Fibroblast of the aortic adventitia (primary cell): ENCODE results near the gene SYNGR3. TPM values are rescaled to one million over a fixed set of nuclear protein-coding genes. Genes with fewer than 3 reads are reported as not detected.
A peak's percentile ranks its signal among the peaks of the same experiment; 100 is the strongest.

Experiments
- DNase-seq: peaks from one replicate; pipeline ENCODE4 v3.0.0-alpha.2; 2010; ENCODE audit warnings: low read depth
- H3K4me3 ChIP-seq: 2 replicates; pipeline ENCODE4 v1.5.1; 2011; ENCODE audit warnings: low read depth, mild to moderate bottlenecking, control low read depth, low read length, moderate library complexity
- CTCF ChIP-seq: IDR thresholded peaks from 2 replicates; pipeline ENCODE4 v1.5.1; 2011; ENCODE audit warnings: mild to moderate bottlenecking, low read length, control low read depth, inconsistent platforms; ENCODE audit not compliant: insufficient read depth
- total RNA-seq: library from RNA; depleted of rRNA; stranded (reverse); fragments of >200 nt; gene quantifications from 2 replicates; pipeline ENCODE4 v1.2.3, GENCODE V29; 2012; ENCODE audit warnings: low replicate concordance

SYNGR3 gene
- total RNA-seq, 1 donor: 1.4 TPM

GRCh38 chr16:1991588-1991947 lies 1.8 kb downstream of the SYNGR3 start:
- peak overlapping the region; percentile 54 for H3K4me3 ChIP-seq
- TF ChIP-seq CTCF: no peak

GRCh38 chr16:1991948-1992703 lies 2.4 kb downstream of the SYNGR3 start:
- DNase-seq: peak; percentile 88
- peak overlapping the region; percentile 54 for H3K4me3 ChIP-seq
- no peak for TF ChIP-seq CTCF

More at GRCh38 chr16:1991588-1991947, 1.8 kb downstream of the SYNGR3 start:
- DNase-seq: no peak

GRCh38 chr16:1992704-1993317 lies 3.0 kb downstream of the SYNGR3 start:
- no peak overlapping the region for H3K4me3 ChIP-seq
- DNase-seq: no peak
- TF ChIP-seq CTCF: no peak

GRCh38 chr16:1993731-1994131 lies 4.0 kb downstream of the SYNGR3 start:
- TF ChIP-seq CTCF: no peak
- no peak for DNase-seq
- H3K4me3 ChIP-seq: no peak overlapping the region

- DNase-seq: no peak
- TF ChIP-seq CTCF: no peak
- no peak overlapping the region for H3K4me3 ChIP-seq
Observed at GRCh38 chr16:1997494-1998359, 8.0 kb downstream of the SYNGR3 start.

GRCh38 chr16:1998360-1998835 lies 8.6 kb downstream of the SYNGR3 start:
- DNase-seq: no peak
- no peak overlapping the region for H3K4me3 ChIP-seq
- TF ChIP-seq CTCF: no peak
